Measurements from ENCODE around the gene ARHGEF37.

DNA sequence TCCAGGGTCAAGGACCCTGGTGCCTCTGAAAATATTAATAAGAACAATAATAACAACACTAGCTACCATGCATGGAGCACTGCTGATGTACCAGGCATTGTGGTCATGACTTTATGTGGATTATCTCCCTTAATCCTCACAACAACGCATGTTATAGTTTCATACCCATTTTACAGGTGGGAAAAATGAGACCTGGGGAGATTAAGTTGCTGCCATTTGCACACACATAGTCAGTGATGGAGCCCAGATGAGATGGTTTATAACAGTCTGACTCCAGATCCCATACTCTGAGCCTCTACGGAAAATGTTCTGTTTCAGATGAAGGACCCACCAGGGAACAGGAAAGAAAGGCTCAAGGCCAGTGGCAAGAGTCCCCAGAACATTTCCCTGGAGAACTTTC is 100.6 kb downstream of the ARHGEF37 start:
- TF ChIP-seq, protein P1, sequence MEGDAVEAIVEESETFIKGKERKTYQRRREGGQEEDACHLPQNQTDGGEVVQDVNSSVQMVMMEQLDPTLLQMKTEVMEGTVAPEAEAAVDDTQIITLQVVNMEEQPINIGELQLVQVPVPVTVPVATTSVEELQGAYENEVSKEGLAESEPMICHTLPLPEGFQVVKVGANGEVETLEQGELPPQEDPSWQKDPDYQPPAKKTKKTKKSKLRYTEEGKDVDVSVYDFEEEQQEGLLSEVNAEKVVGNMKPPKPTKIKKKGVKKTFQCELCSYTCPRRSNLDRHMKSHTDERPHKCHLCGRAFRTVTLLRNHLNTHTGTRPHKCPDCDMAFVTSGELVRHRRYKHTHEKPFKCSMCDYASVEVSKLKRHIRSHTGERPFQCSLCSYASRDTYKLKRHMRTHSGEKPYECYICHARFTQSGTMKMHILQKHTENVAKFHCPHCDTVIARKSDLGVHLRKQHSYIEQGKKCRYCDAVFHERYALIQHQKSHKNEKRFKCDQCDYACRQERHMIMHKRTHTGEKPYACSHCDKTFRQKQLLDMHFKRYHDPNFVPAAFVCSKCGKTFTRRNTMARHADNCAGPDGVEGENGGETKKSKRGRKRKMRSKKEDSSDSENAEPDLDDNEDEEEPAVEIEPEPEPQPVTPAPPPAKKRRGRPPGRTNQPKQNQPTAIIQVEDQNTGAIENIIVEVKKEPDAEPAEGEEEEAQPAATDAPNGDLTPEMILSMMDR (conservative IDR thresholded peaks at IDR 0.05 in 1 of 2, IDR thresholded peaks at IDR 0.05 in 1 of 2; ENCODE audit: extremely low read depth in 1 of 2, insufficient read depth in 1 of 2, low read depth in 1 of 2, low read length in 2 of 2) = no peak
- TF ChIP-seq EZH2 (IDR thresholded peaks at IDR 0.05; ENCODE audit: borderline replicate concordance, low read length) = no peak

All from mammary epithelial cell (primary cell).